Kidney glomerular epithelial cell (primary cell): ENCODE data around the gene SGF29.
"Not testable (repeated sequence)": the region's sequence is repeated elsewhere in the genome, so short reads cannot be mapped to it uniquely, and the experiment has no call there.

Experiments
- DNase-seq: peaks from one replicate; lab custom pipeline; 2025; lab: John Stamatoyannopoulos, UW

The SGF29 gene

GRCh38 chr16:28596115-28596630 lies 42.5 kb downstream of the SGF29 start:
- DNase-seq, result no peak

GRCh38 chr16:28596840-28597691 lies 43.3 kb downstream of the SGF29 start, which contains the start of gene SULT1A2:
SULT1A2 (minus strand) TSS chr16:28597050; CDS start chr16:28595930, 1,120 bp downstream.
- DNase-seq, result peak; percentile 63

DNA sequence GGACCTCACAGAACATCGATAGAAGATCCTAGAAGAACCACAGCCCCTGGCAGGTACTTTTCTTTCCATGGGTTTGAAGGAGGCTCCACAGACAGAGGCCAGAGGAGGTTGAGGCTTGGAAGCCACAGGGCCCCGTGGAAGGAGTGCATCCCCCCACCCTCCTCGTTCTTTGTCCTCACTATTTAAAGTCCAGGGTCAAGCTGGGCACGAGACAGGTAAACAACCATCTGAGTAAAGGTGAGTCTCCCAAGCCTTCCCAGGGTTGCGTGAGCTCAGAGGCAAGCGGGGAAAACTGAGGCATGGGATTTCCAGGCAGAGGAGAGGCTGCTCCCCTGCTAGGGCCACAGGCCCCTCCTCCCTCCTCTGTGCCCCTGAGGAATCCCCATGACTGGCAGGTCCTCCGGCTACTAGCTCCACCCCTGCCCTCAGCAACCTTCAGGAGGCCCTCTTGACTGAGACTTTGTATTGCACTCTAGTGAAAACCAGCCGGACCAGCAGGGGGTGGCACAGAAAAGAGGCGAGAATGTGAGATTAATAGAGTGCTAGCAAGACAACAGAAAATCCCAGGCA lies 44.1 kb downstream of the SGF29 start:
- DNase-seq, result no peak

GRCh38 chr16:28599377-28600285 lies 45.9 kb downstream of the SGF29 start:
- not testable (repeated sequence) for DNase-seq

- not testable (repeated sequence) for DNase-seq
Measured at GRCh38 chr16:28600965-28601364, 47.2 kb downstream of the SGF29 start.

GRCh38 chr16:28601589-28601988 lies 47.9 kb downstream of the SGF29 start:
- DNase-seq, result not testable (repeated sequence)

DNA sequence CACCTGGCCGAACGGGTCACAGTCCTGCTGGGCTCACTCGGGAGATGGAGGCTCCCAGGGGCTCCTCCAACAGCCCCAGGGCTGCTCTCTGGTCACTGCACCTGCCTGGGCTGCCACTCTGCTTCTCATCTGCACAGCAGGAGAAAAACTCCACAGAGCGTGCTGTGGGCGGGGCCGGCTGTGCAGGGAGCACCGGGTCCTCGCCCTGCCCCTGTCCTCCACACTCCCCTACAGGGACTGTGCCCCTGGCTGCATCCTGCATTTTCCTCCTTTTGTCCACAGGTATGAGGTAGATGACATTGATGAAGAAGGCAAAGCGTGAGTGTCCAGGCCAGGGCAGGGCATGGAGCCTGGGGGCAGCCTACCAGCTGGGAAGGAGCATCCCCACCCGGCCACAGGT lies 48.3 kb downstream of the SGF29 start:
- not testable (repeated sequence) for DNase-seq

GRCh38 chr16:28602529-28602928 lies 48.8 kb downstream of the SGF29 start:
- peak; percentile 2 for DNase-seq

- DNase-seq, result no peak
Measured at GRCh38 chr16:28603381-28604185, 49.9 kb downstream of the SGF29 start.

DNA sequence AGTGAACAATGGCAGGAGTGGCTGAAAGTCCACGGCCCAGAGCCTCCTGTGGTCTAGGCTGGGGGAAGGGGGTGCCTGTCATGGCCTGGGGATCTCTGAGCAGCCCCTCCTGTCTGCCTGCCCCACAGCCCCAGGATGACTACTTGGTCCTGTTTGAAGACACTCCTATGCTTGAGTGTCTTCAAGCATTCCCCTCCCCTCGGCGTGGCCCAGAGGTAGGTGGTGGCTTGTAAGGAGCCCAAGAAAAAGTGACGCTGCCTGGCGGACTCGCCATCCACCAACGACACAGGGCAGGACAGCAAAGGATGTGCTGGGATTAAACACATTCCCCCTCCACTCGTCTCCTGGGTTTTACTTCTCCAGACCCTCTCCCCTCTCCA lies 50.5 kb downstream of the SGF29 start:
- DNase-seq, result no peak

GRCh38 chr16:28606291-28607115 lies 52.8 kb downstream of the SGF29 start:
- no peak for DNase-seq

GRCh38 chr16:28607116-28607623 lies 53.5 kb downstream of the SGF29 start:
- DNase-seq, result no peak

- DNase-seq, result not testable (repeated sequence)
Measured at GRCh38 chr16:28607681-28608495, 54.2 kb downstream of the SGF29 start.

- not testable (repeated sequence) for DNase-seq
Measured at GRCh38 chr16:28608496-28608808, 54.7 kb downstream of the SGF29 start.

- DNase-seq, result not testable (repeated sequence)
Measured at GRCh38 chr16:28608867-28609596, 55.3 kb downstream of the SGF29 start.

GRCh38 chr16:28609631-28610594 lies 56.2 kb downstream of the SGF29 start, which contains the start of gene SULT1A1:
SULT1A1 (minus strand) TSS chr16:28610044; CDS start chr16:28608855, 1,189 bp downstream.
- peak; percentile 26 for DNase-seq

DNA sequence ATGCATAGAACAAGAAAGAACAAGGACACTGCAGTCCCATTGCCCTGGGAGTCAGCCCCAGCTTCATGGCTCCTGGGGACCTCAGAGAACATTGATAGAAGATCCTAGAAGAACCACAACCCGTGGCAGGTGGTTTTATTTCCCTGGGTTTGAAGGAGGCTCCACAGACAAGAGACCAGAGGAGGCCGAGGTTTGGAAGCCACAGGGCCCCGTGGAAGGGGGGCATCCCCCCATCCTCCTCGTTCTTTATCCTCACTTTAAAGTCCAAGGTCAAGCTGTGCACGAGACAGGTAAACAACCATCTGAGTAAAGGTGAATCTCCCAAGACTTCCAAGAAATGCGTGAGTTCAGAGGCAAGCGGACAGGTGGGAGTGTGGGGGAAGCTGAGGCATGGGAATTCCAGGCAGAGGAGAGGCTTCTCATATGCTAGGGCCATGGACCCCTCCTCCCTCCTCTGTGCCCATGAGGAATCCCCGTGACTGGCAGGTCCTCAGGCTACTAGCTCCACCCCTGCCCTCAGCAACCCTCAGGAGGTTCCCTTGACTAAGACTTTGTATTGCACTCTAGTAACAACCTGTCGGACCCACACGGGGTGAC lies 57.0 kb downstream of the SGF29 start:
- no peak for DNase-seq
